Suppressor macrophage (primary cell): ENCODE measurements around the gene TBC1D30.
"Not testable (repeated sequence)": the region's sequence is repeated elsewhere in the genome, so short reads cannot be mapped to it uniquely, and the experiment has no call there.

Experiments
- DNase-seq, 4 experiments: peaks; one replicate each; pipeline ENCODE4 v3.0.0-alpha.2; 2020 to 2022

Gene TBC1D30

GRCh38 chr12:64806173-64806572, 18.3 kb upstream of the TBC1D30 start:
- no peak for DNase-seq

GRCh38 chr12:64806593-64807460, 17.6 kb upstream of the TBC1D30 start:
- peak in 2 of 4 experiments; percentile 19 to 46 for DNase-seq

GRCh38 chr12:64808110-64808509, 16.3 kb upstream of the TBC1D30 start:
- DNase-seq, result no peak

GRCh38 chr12:64810831-64811230, 13.6 kb upstream of the TBC1D30 start:
- DNase-seq, result no peak

GRCh38 chr12:64813723-64814122, 10.7 kb upstream of the TBC1D30 start:
- peak; percentile 35 to 71 (median 50) for DNase-seq

GRCh38 chr12:64814432-64814831, 10.0 kb upstream of the TBC1D30 start:
- no peak for DNase-seq

- DNase-seq, result no peak
Observed at GRCh38 chr12:64819816-64820402, 4.5 kb upstream of the TBC1D30 start.

GRCh38 chr12:64820593-64820992, 3.9 kb upstream of the TBC1D30 start:
- no peak for DNase-seq

GRCh38 chr12:64821116-64821630, 3.3 kb upstream of the TBC1D30 start:
- no peak for DNase-seq

- no peak for DNase-seq
Observed at GRCh38 chr12:64824130-64824499, 332 bp upstream of the TBC1D30 start.

GRCh38 chr12:64825143-64826021, 935 bp downstream of the TBC1D30 start:
- DNase-seq, result no peak

- peak; percentile 36 to 71 (median 52) for DNase-seq
Observed at GRCh38 chr12:64826234-64826633, 1.8 kb downstream of the TBC1D30 start.

- DNase-seq, result no peak
Observed at GRCh38 chr12:64828713-64829112, 4.3 kb downstream of the TBC1D30 start.

GRCh38 chr12:64833928-64834327, 9.5 kb downstream of the TBC1D30 start:
- no peak for DNase-seq

GRCh38 chr12:64835901-64836300, 11.5 kb downstream of the TBC1D30 start:
- DNase-seq, result no peak

- no peak for DNase-seq
Observed at GRCh38 chr12:64836856-64837255, 12.4 kb downstream of the TBC1D30 start.

- no peak for DNase-seq
Observed at GRCh38 chr12:64837427-64837826, 13.0 kb downstream of the TBC1D30 start.

GRCh38 chr12:64840119-64840518, 15.7 kb downstream of the TBC1D30 start:
- no peak for DNase-seq

GRCh38 chr12:64840949-64841717, 16.7 kb downstream of the TBC1D30 start:
- no peak for DNase-seq

GRCh38 chr12:64848409-64848808, 24.0 kb downstream of the TBC1D30 start:
- not testable (repeated sequence) for DNase-seq

- DNase-seq, result no peak
Observed at GRCh38 chr12:64858882-64859605, 34.6 kb downstream of the TBC1D30 start.
